CD4-positive, CD25-positive, alpha-beta regulatory T cell (primary cell): ENCODE measurements around the gene HELT. TPM values are rescaled to one million over a fixed set of nuclear protein-coding genes. Genes with fewer than 3 reads are reported as not detected.

ENCODE experiments used
- ATAC-seq, 2 donors: fragments of 150-1000 bp; cut with Tn5 transposase; one replicate each; pipeline ENCODE4 v1.10.0; 2021; ENCODE audit warnings: low read depth in 2 of 2, moderate number of reproducible peaks in 2 of 2, moderate library complexity in 1 of 2
- DNase-seq, 3 donors: peaks; one replicate each; pipeline versions ENCODE4 v3.0.0 to v3.0.0-alpha.2; 2012 to 2022; ENCODE audit warnings: mixed read lengths in 1 of 3
- H3K27ac ChIP-seq: one replicate; pipeline ENCODE4 v1.7.0; 2013; ENCODE audit warnings: mild to moderate bottlenecking, low read length; ENCODE audit not compliant: insufficient read depth, poor library complexity, severe bottlenecking
- H3K27me3 ChIP-seq: one replicate; pipeline ENCODE4 v1.7.0; 2013; ENCODE audit warnings: low read length; ENCODE audit not compliant: control insufficient read depth, insufficient read depth
- H3K36me3 ChIP-seq: one replicate; pipeline ENCODE4 v1.7.0; 2013; ENCODE audit warnings: mild to moderate bottlenecking, low read length, moderate library complexity; ENCODE audit not compliant: control insufficient read depth, insufficient read depth
- H3K4me1 ChIP-seq: 2 replicates; pipeline ENCODE4 v1.7.0; 2013; ENCODE audit warnings: mild to moderate bottlenecking, low read length; ENCODE audit not compliant: insufficient read depth, control insufficient read depth, poor library complexity, severe bottlenecking
- H3K4me3 ChIP-seq: one replicate; pipeline ENCODE4 v1.7.0; 2013; ENCODE audit warnings: low read depth, mild to moderate bottlenecking, low read length, moderate library complexity
- H3K9me3 ChIP-seq, 2 experiments: 1 replicate in 1 of 2; 2 replicates in 1 of 2; pipeline ENCODE4 v1.7.0; 2013; ENCODE audit warnings: low read length in 2 of 2, mild to moderate bottlenecking in 1 of 2, moderate library complexity in 1 of 2; ENCODE audit not compliant: control insufficient read depth in 2 of 2
- H3K27ac Mint-ChIP-seq, 3 donors: one replicate each; pipeline ENCODE4 v1.8.0; 2020 to 2022; ENCODE audit warnings: mild to moderate bottlenecking in 3 of 3, mixed read lengths in 3 of 3, moderate library complexity in 2 of 3
- H3K27me3 Mint-ChIP-seq: one replicate; pipeline ENCODE4 v1.8.0; 2022; ENCODE audit warnings: mild to moderate bottlenecking, mixed read lengths
- H3K36me3 Mint-ChIP-seq: one replicate; pipeline ENCODE4 v1.8.0; 2020; ENCODE audit warnings: mixed read lengths
- H3K4me1 Mint-ChIP-seq, 4 donors: one replicate each; pipeline ENCODE4 v1.8.0; 2020 to 2022; ENCODE audit warnings: mixed read lengths in 4 of 4, mild to moderate bottlenecking in 1 of 4
- H3K4me3 Mint-ChIP-seq, 4 donors: one replicate each; pipeline ENCODE4 v1.8.0; 2020 to 2022; ENCODE audit warnings: mild to moderate bottlenecking in 4 of 4, mixed read lengths in 4 of 4, moderate library complexity in 3 of 4
- H3K9me3 Mint-ChIP-seq, 7 donors: one replicate each; pipeline ENCODE4 v1.8.0; 2020 to 2022; ENCODE audit warnings: mixed read lengths in 7 of 7, mild to moderate bottlenecking in 3 of 7, moderate library complexity in 2 of 7
- polyA plus RNA-seq, 4 donors: library from polyadenylated mRNA; unstranded; fragments of 300-500 nt; fragmentation: Illumina TruSeq; gene quantifications; one replicate each; pipeline ENCODE4 v1.2.3, GENCODE V29; 2021
- total RNA-seq: library from RNA; stranded (reverse); gene quantifications from one replicate; pipeline ENCODE4 v1.2.3, GENCODE V29; 2022

The HELT gene
- total and polyA plus RNA-seq, 5 donors from 2014 or later = not detected

GRCh38 chr4:185018834-185019455, 655 bp downstream of the HELT start:
- H3K4me1 ChIP-seq = peaks cover 4% of the 10 kb centered on the region
- Mint-ChIP-seq H3K4me1 (peaks cover 0 to 18% (median 6%) of the 10 kb centered on the region in 4 donors), H3K9me3 (peaks cover 0 to 4% (median 0%) of the 10 kb centered on the region in 7 donors), H3K4me3 (no peak overlapping the region), H3K27ac (no peak overlapping the region), H3K27me3 (peaks cover 75% of the 10 kb centered on the region), H3K36me3 (no peaks in the 10 kb centered on the region)
- H3K9me3 ChIP-seq = no peaks in the 10 kb centered on the region
- DNase-seq (no peak), ATAC-seq (no peak)
- H3K4me3 ChIP-seq = no peak overlapping the region
- no peaks in the 10 kb centered on the region for H3K36me3 ChIP-seq
- no peak overlapping the region for H3K27ac ChIP-seq
- H3K27me3 ChIP-seq = peaks cover 18% of the 10 kb centered on the region

GRCh38 chr4:185019456-185020292, 1.4 kb downstream of the HELT start:
- H3K27ac Mint-ChIP-seq = no peak overlapping the region
- peaks cover 21% of the 10 kb centered on the region for H3K27me3 ChIP-seq
- no peaks in the 10 kb centered on the region for H3K9me3 ChIP-seq
- peaks cover 76% of the 10 kb centered on the region for H3K27me3 Mint-ChIP-seq
- peaks cover 0 to 4% (median 0%) of the 10 kb centered on the region in 7 donors for H3K9me3 Mint-ChIP-seq
- no peak overlapping the region for H3K4me3 Mint-ChIP-seq
- H3K4me1 ChIP-seq = peaks cover 4% of the 10 kb centered on the region
- ATAC-seq (no peak), DNase-seq (no peak)
- no peaks in the 10 kb centered on the region for H3K36me3 Mint-ChIP-seq
- H3K4me1 Mint-ChIP-seq = peaks cover 0 to 15% (median 6%) of the 10 kb centered on the region in 4 donors
- no peaks in the 10 kb centered on the region for H3K36me3 ChIP-seq
- H3K4me3 ChIP-seq = no peak overlapping the region
- H3K27ac ChIP-seq = no peak overlapping the region

GRCh38 chr4:185020293-185020808, 2.1 kb downstream of the HELT start:
- peaks cover 0 to 15% (median 6%) of the 10 kb centered on the region in 4 donors for H3K4me1 Mint-ChIP-seq
- ATAC-seq = no peak
- peaks cover 0 to 4% (median 0%) of the 10 kb centered on the region in 7 donors for H3K9me3 Mint-ChIP-seq
- DNase-seq = no peak
- Histone ChIP-seq H3K4me1 (peaks cover 4% of the 10 kb centered on the region), H3K4me3 (no peak overlapping the region), H3K36me3 (no peaks in the 10 kb centered on the region), H3K27me3 (peaks cover 17% of the 10 kb centered on the region), H3K9me3 (no peaks in the 10 kb centered on the region), H3K27ac (no peak overlapping the region)
- H3K4me3 Mint-ChIP-seq = no peak overlapping the region
- H3K27me3 Mint-ChIP-seq = peaks cover 74% of the 10 kb centered on the region
- peak overlapping the region in 1 of 3 donors; percentile 77 for H3K27ac Mint-ChIP-seq
- H3K36me3 Mint-ChIP-seq = no peaks in the 10 kb centered on the region

DNA sequence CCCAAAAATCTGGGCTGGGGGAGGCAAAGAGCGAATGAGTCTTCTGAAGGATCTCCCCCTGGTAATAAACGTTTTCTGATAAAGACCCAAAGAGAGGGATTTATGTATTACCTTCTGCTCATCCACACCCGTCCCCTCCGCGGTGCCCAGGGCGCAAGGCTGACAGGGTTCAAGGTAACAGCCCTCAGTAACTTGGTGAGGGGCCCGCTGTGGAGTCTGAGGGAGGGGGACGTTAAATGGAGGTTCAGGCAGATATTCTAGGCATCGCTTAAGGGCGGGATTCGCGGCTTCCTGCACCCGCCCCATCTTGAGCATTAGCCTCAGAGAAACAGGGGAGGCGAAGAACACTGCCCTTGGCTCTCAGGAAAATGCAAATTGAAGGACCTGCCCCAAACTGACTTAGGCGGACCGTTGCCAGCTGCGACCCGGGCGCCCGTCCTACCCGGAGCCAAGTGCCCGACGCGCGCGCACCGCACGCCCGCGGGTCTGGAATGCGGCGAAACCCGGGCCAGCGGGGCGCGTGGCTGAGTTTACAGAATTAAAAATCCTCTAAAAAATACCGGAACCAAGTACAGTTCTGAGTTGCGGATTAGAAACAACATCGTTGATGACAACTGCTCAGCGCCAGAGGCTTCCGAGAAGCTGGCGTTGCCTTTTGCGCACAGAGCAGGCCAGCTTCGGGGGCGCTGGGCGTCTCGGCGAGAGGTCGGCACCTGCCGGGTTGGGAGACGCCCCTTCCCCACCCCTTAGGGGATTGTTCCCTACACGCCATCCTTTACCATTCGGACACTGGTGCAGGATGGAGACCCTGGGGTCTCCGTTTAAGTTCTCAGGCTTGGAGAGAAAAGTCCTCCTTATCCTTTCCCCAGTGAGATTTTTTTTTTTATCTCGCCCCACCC, 2.8 kb downstream of the HELT start:
- no peak for ATAC-seq
- no peaks in the 10 kb centered on the region for H3K9me3 ChIP-seq
- peaks cover 16% of the 10 kb centered on the region for H3K27me3 ChIP-seq
- Mint-ChIP-seq H3K4me3 (no peak overlapping the region), H3K36me3 (no peaks in the 10 kb centered on the region), H3K27ac (peak overlapping the region in 1 of 3 donors; percentile 77), H3K9me3 (peaks cover 0 to 4% (median 0%) of the 10 kb centered on the region in 7 donors), H3K27me3 (peaks cover 67% of the 10 kb centered on the region), H3K4me1 (peaks cover 0 to 12% (median 6%) of the 10 kb centered on the region in 4 donors)
- H3K4me1 ChIP-seq = peaks cover 4% of the 10 kb centered on the region
- no peak overlapping the region for H3K4me3 ChIP-seq
- H3K27ac ChIP-seq = no peak overlapping the region
- no peaks in the 10 kb centered on the region for H3K36me3 ChIP-seq
- DNase-seq = no peak

DNA sequence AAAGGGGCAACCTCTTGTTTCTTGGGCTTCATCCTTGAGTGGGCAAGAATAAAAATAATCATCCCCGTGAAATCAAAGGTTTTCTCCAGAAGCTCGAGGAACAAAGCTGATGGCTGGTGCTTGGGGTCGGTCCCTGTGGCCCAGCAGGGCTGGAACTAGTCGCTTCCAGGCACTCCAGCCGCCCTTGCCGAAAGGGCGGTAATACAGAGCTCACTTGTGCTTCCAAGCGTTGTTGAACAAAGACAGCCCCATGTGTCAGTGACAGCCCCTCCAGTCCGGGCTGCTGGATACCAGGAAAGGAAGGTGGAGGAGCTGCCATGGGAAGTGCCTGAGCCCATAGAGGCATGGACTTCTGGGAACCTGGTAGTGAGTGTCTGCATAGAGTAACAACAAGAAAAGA, 5.2 kb downstream of the HELT start:
- Mint-ChIP-seq H3K4me1 (peaks cover 0 to 11% (median 3%) of the 10 kb centered on the region in 4 donors), H3K27me3 (peaks cover 56% of the 10 kb centered on the region), H3K36me3 (no peaks in the 10 kb centered on the region), H3K4me3 (no peak overlapping the region), H3K9me3 (peaks cover 0 to 4% (median 0%) of the 10 kb centered on the region in 7 donors), H3K27ac (no peak overlapping the region)
- Histone ChIP-seq H3K4me1 (peaks cover 4% of the 10 kb centered on the region), H3K4me3 (no peak overlapping the region), H3K27me3 (peaks cover 16% of the 10 kb centered on the region), H3K27ac (no peak overlapping the region), H3K36me3 (no peaks in the 10 kb centered on the region), H3K9me3 (no peaks in the 10 kb centered on the region)
- ATAC-seq (no peak), DNase-seq (no peak)

GRCh38 chr4:185028625-185029024, 10.3 kb downstream of the HELT start:
- DNase-seq = no peak
- H3K27ac Mint-ChIP-seq = no peak overlapping the region
- Histone ChIP-seq H3K4me3 (no peak overlapping the region), H3K27me3 (peaks cover 13% of the 10 kb centered on the region), H3K27ac (no peak overlapping the region), H3K36me3 (no peaks in the 10 kb centered on the region), H3K9me3 (no peaks in the 10 kb centered on the region), H3K4me1 (no peaks in the 10 kb centered on the region)
- no peaks in the 10 kb centered on the region for H3K9me3 Mint-ChIP-seq
- peaks cover 35% of the 10 kb centered on the region for H3K27me3 Mint-ChIP-seq
- no peak for ATAC-seq
- no peak overlapping the region for H3K4me3 Mint-ChIP-seq
- H3K36me3 Mint-ChIP-seq = no peaks in the 10 kb centered on the region
- H3K4me1 Mint-ChIP-seq = no peaks in the 10 kb centered on the region

GRCh38 chr4:185031611-185032010, 13.3 kb downstream of the HELT start:
- Mint-ChIP-seq H3K4me3 (no peak overlapping the region), H3K36me3 (no peaks in the 10 kb centered on the region), H3K27me3 (peaks cover 21% of the 10 kb centered on the region), H3K4me1 (no peaks in the 10 kb centered on the region), H3K27ac (no peak overlapping the region), H3K9me3 (no peaks in the 10 kb centered on the region)
- no peak for DNase-seq
- peaks cover 8% of the 10 kb centered on the region for H3K27me3 ChIP-seq
- no peak overlapping the region for H3K4me3 ChIP-seq
- H3K9me3 ChIP-seq = no peaks in the 10 kb centered on the region
- H3K4me1 ChIP-seq = no peaks in the 10 kb centered on the region
- no peak for ATAC-seq
- H3K27ac ChIP-seq = no peak overlapping the region
- H3K36me3 ChIP-seq = no peaks in the 10 kb centered on the region
